NCI-H2029 (cell line): Measurements from ENCODE around the gene KCNG2.

ENCODE experiments used
- DNase-seq: peaks from one replicate; lab custom pipeline; 2025; lab: John Stamatoyannopoulos, UW

KCNG2 gene

GRCh38 chr18:79785831-79786230, 11.9 kb upstream of the KCNG2 start:
- DNase-seq = no peak

DNA sequence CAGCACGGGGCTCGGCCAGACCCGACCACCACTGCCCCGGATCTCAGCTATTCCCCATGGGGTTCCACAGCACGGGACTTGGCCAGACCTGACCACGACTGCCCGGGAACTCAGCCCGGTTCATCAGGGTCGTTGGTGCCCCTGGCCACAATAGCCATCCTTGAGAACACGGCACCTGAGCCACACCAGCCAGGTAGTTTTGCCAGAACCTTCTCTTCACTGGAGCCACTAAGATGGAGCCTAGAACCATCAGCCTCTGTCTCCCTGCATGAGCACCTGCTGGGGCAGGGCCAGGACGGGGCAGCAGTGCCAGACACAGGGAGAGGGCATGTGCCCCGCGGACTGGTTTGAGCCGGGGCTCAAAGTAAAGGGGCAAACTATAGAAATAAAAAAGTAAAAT, 11.4 kb upstream of the KCNG2 start:
- no peak for DNase-seq

GRCh38 chr18:79786786-79787526, 10.8 kb upstream of the KCNG2 start:
- DNase-seq = no peak

- DNase-seq = no peak
Measured at GRCh38 chr18:79787527-79787864, 10.2 kb upstream of the KCNG2 start.

DNA sequence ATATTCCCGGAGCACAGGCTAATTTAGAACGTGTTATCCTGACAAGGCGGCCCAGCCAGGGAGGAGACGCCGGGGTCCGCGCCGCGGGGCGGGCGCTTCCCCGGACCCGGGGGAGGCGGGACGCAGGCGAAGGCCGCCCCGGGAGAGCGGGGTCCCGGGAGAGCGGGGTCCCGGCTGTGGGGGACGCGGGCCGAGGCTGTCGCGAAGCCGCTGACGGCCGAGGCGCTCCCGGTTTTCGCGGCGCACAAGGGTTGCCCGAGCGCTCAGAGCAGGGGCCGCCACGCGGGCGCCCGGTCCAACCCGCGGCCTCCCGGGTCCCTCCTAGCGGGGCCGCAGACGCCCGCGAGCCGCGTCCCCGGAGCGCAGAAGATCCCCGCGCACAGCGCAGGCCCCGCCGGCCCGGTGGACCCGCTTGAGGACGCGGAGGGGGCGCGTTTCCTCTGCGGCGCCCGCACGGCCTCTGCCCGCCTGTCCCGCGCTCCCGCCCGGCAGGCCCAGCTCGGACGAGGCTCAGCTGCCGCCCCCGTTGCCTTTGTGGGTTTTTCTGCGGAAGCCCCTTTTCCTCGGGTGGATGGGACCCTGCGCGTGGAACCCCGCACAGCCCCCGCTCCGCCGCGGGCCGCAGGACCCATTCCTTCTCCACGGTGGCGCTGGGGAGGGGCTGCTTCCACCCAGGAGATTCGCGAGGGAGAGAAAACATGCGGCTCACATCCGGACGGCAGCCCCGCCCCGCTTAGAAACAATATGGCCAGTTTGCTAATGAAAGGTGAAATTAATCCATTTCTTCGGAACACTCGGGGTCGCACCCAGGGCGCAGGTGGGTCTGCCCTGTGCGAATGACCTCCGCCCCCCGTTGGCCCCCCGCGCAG, 9.6 kb upstream of the KCNG2 start:
- DNase-seq = no peak

DNA sequence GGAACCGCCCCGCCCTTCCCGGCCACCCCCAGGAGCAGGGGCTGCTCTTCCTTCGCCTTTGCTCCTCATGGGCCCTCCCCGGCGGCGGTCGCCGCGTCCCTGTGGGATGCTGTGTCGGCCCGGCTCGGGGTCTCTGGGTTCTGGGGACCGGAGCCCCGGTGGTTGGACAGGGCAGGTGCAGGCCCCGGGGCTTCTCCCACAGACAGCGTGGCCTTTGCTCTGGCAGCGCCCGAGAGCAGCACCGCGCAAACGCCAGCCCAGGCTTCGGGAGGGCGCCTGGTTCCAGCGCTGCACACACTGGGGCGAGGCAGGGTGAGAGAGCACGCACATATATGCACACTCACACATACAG, 9.0 kb upstream of the KCNG2 start:
- no peak for DNase-seq

GRCh38 chr18:79789091-79789891, 8.4 kb upstream of the KCNG2 start:
- no peak for DNase-seq

DNA sequence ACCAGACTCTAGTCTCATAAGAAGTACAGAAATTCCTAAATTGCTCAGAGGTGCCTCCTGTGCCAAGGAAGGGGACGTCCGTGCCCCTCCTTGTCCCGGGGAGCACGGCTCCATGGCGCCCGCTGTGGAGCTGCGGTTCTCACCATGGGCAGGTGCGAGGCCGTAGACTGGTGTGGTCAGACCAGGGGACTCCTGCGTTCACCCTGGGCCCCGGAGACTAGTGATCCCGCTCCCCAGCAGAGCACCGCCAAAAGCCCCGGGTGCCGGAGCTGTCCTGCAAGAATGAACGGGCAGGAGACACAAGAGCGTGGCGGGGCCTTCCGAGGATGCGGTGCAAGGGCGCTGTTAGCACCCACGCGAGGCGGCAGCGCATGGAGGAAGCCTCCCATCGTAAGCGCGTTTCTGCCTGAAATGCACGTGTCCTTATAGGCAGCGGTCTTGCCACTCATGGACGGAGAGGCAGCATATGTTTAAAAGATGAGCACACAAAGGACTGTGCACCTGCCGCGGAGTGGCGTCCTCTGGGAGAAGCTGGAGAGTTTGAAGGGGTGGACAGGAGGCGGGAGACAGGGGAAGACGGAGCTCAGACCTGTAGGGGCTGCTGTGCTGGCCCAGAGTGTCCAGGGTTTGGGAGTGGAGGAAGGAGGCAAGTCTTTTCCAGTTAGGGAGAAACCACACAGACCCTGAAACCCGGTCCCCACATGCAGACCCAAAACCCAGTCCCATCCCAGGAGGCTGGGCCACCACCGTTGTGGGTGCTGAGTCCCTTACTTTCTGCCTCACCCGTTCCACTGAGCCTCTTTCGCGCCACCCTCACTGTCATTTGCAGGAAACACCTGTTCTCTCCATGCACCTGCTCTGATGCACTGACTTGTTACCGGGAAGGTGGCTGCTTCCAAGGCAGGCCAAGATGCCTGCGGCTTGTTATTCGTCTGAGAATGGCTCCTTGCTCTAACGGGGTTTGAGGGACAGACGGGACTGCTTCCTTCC, 7.5 kb upstream of the KCNG2 start:
- DNase-seq = no peak

GRCh38 chr18:79790996-79791972, 6.5 kb upstream of the KCNG2 start:
- DNase-seq = no peak

GRCh38 chr18:79792096-79792987, 5.4 kb upstream of the KCNG2 start:
- DNase-seq = no peak

GRCh38 chr18:79792988-79793355, 4.8 kb upstream of the KCNG2 start:
- DNase-seq = no peak

DNA sequence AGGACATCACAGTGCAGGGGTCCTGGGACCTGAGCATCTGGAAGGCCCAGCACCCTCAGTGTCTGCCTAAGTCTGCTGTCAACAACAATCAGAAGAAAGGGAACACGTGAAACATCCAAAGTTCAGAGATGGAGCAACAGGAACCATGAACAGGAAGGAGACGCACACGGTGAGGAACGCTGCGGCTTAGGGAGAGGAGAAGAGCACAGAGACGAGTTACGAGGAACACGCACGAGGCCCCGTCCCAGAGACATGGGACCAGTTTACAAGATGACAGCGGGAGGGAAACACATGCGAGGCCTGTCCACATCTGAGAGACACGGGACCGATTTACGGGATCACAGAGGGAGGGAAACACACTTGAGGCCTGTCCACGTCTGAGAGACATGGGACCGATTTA, 2.9 kb upstream of the KCNG2 start:
- DNase-seq = no peak

DNA sequence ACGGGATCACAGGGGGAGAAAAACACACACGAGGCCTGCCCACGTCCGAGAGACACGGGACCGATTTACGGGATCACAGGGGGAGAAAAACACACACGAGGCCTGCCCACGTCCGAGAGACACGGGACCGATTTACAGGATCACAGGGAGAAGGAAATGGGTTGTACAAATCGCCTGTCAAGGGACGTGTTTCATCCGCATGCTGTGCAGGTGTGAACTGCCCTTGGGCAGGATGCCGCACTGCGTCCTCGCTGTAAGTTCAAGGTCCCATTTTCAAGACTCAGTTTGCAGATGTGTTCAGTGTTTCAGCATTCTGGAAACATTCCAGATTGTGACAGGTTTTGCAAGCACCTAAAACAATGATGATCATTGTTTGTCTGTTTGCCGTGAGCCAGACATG, 2.3 kb upstream of the KCNG2 start:
- no peak for DNase-seq

GRCh38 chr18:79796016-79796415, 1.7 kb upstream of the KCNG2 start:
- DNase-seq = no peak

DNA sequence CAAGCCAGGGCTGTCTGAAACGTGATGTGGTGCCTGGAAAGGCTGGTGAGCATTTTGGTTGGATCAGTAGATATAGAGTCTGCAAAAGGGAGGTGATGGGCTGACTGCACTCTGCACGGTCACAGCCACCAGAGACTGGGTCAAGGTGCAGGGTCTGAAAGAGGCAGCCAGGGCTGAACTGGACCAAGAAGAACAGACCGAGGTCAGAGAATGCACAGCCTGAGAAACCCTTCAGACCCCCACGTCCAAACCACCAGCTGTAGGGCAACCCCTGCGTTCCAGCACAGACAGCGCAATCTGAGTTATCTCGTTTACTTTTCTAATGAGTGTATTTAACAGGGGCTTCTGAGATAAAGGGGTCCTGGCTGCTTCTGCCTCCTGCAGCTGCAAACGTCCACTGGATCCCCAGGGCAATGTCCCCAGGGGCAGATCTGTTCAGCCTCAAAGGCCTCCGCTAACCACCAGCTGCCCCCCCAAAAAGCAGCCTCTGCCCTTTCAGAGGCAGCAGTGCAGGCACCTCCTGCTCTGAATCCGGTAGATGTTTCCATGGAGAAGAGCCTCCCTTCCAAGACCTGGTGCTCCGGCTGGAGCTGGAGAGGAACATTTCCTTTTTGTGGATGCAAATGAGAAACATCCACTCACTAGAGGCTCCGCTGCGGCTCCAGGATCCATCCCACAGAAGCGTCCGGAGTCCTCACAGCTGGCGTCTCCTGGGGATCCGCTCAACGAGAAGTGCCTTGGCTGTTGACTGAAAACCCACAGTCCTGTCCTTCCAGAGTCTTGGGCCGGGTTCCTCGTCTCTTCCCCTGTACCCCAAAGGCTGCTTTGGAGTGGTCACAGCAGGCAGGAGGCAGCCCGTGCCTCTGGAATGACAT, 970 bp upstream of the KCNG2 start:
- no peak for DNase-seq

GRCh38 chr18:79798346-79798998, 734 bp downstream of the KCNG2 start:
- DNase-seq = no peak

DNA sequence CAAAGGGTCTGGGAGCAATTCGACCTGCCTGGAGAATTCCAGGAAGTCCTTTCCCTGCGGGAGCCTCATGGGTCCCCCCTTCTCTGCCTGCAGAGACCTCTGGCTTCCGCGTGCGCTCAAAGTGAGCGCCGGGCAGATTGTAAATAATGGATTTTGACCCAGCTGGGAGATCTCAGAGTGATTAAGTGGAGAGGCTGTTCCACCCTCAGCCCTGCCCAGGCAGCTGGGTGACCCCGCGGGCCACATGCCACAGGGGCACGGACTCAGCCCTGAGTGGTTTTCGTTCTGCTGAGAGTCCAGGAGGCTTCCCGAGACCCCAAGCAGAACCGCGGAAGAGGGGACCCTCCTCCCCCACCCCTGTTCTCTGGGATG, 1.2 kb downstream of the KCNG2 start:
- no peak for DNase-seq
